Adrenal gland (tissue), 12 donors: ENCODE results near the gene SLC36A3. TPM values are rescaled to one million over a fixed set of nuclear protein-coding genes. Genes with fewer than 3 reads are reported as not detected.

ENCODE experiments used
- DNase-seq, 7 donors: peaks; one replicate each; pipeline ENCODE4 v3.0.0-alpha.2; 2019 to 2020
- H3K27ac ChIP-seq, 5 donors: fragments of 200-600 bp; sonication (generic) in 4 of 5; 1 replicate in 3 of 5; 2 replicates in 2 of 5; pipeline versions ENCODE4 v1.5.1 to v1.8.0; 2016 to 2020; ENCODE audit warnings: mild to moderate bottlenecking in 1 of 5
- H3K27me3 ChIP-seq: fragments of 200-600 bp; 2 replicates; pipeline ENCODE4 v1.8.0; 2021
- H3K36me3 ChIP-seq, 2 donors: fragments of 200-600 bp; replicated peaks in 1 of 2; 1 replicate in 1 of 2; 2 replicates in 1 of 2; pipeline versions ENCODE4 v1.5.1 to v1.8.0; 2018 to 2022
- H3K4me1 ChIP-seq, 2 donors: fragments of 200-600 bp; replicated peaks in 1 of 2; 1 replicate in 1 of 2; 2 replicates in 1 of 2; pipeline versions ENCODE4 v1.5.1 to v1.8.0; 2018 to 2021
- H3K4me3 ChIP-seq, 4 donors: fragments of 200-600 bp; sonication (generic) in 3 of 4; one replicate each; pipeline ENCODE4 v1.5.1; 2016 to 2018
- H3K9me3 ChIP-seq, 3 donors: fragments of 200-600 bp; sonication (generic) in 1 of 3; replicated peaks in 1 of 3; 1 replicate in 2 of 3; 2 replicates in 1 of 3; pipeline versions ENCODE4 v1.5.1 to v1.8.0; 2016 to 2021
- POLR2A ChIP-seq, 2 donors: fragments of 450-650 bp; IDR thresholded peaks; one replicate each; pipeline ENCODE4 v1.6.1; 2017; ENCODE audit warnings: antibody characterized with exemption in 2 of 2, mild to moderate bottlenecking in 2 of 2, moderate library complexity in 1 of 2
- WGBS, 4 donors: extraction: QIAGEN DNeasy Blood & Tissue Kit in 2 of 4; methylation state at CpG; one replicate each; pipeline versions ENCODE4 v1.1.5 to v1.1.7; 2013 to 2017; 5-methylcytosine and 5-hydroxymethylcytosine counted together
- intact Hi-C, 2 donors: fragments of 100-400 bp; cut with DNase I; formaldehyde crosslinking; loops; one replicate each; pipeline versions ENCODE4 v1.14.1 to v1.15.0; 2022 to 2023
- polyA plus RNA-seq, 3 donors: library from polyadenylated mRNA; stranded (reverse); fragments of 200-250 nt in 2 of 3; fragments of 350-450 nt in 1 of 3; fragmentation: Illumina TruSeq in 1 of 3; extraction: RNeasy Lipid Tissue Mini Kit (QIAGEN cat#74804) in 1 of 3; gene quantifications; one replicate each; pipeline ENCODE4 v1.2.3, GENCODE V29; 2013 to 2014
- total RNA-seq, 9 donors: library from RNA; depleted of rRNA in 4 of 9; stranded (reverse); fragments of >200 nt in 4 of 9; fragments of 120-200 nt in 1 of 9; fragmentation: NEBNext Ultra II Directional in 1 of 9; extraction: Animal tissue kit (Norgen Biotek cat#: 25700) in 1 of 9; gene quantifications; one replicate each; pipeline versions ENCODE4 v1.1.0 to v1.2.4, GENCODE V29; 2013 to 2023
- TF ChIP-seq, protein P1 (sequence below), 6 experiments: fragments of 450-650 bp in 4 of 6; fragments of 200-600 bp in 2 of 6; sonication (generic) in 1 of 6; IDR thresholded peaks; 1 replicate in 5 of 6; 2 replicates in 1 of 6; pipeline versions ENCODE4 v1.5.1 to v1.8.0; 2016 to 2021; ENCODE audit warnings: antibody characterized with exemption in 6 of 6, mild to moderate bottlenecking in 2 of 6, moderate library complexity in 1 of 6
- donor health status: healthy with polysubstance abuse.
- donor health status: Bipolar disorder and iron deficiency.
- donor health status: DM: yes; HTN: yes; CAD: no.
- donor health status: DM: no; HTN: no; CAD: no.
- donor health status: DM: no; HTN: no; CAD: no.
- donor health status: DM: yes; HTN: yes; CAD: no.

Gene SLC36A3
- total and polyA plus RNA-seq, 12 donors = not detected

DNA sequence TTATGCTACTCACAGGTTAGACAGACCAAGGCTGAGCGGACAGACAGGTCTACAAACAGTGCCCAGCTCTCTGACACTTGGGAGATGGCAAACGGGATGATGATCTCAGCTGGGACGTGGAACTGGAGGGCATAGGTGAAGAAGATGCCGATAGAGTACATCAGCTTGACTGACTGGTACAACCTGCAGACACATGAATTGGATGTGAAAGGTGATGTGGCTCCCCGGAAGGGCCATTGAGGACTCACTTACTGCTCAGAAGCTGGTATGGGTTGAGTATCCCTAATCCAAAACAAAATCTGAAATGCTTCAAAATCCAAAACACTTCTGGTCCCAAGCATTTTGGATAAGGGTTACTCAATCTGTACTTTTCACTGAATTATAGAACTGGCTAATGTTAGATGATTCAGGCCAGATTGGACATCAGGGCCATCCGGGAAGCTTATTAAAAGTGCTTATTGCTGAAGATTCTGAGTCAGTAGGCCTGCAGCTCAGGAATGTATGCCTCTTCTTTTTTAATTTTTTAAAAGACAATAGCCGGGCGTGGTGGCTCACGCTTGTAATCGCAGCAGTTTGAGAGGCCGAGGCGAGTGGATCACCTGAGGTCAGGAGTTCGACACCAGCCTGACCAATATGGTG lies 22.4 kb downstream of the SLC36A3 start:
- H3K4me3 ChIP-seq = no peak overlapping the region
- intact Hi-C loops = no loop called here
- no peaks in the 10 kb centered on the region for H3K27me3 ChIP-seq
- no peaks in the 10 kb centered on the region for H3K4me1 ChIP-seq
- no peak overlapping the region for H3K27ac ChIP-seq
- TF ChIP-seq, protein P1, sequence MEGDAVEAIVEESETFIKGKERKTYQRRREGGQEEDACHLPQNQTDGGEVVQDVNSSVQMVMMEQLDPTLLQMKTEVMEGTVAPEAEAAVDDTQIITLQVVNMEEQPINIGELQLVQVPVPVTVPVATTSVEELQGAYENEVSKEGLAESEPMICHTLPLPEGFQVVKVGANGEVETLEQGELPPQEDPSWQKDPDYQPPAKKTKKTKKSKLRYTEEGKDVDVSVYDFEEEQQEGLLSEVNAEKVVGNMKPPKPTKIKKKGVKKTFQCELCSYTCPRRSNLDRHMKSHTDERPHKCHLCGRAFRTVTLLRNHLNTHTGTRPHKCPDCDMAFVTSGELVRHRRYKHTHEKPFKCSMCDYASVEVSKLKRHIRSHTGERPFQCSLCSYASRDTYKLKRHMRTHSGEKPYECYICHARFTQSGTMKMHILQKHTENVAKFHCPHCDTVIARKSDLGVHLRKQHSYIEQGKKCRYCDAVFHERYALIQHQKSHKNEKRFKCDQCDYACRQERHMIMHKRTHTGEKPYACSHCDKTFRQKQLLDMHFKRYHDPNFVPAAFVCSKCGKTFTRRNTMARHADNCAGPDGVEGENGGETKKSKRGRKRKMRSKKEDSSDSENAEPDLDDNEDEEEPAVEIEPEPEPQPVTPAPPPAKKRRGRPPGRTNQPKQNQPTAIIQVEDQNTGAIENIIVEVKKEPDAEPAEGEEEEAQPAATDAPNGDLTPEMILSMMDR (IDR thresholded peaks at IDR 0.05) = no peak
- TF ChIP-seq POLR2A (IDR thresholded peaks at IDR 0.05) = no peak
- no peak for DNase-seq
- no peaks in the 10 kb centered on the region for H3K36me3 ChIP-seq
- no peaks in the 10 kb centered on the region for H3K9me3 ChIP-seq
- 89 to 93% (median 92%) methylated on average over 13 of the region's 13 CpGs for WGBS, 4 donors

DNA sequence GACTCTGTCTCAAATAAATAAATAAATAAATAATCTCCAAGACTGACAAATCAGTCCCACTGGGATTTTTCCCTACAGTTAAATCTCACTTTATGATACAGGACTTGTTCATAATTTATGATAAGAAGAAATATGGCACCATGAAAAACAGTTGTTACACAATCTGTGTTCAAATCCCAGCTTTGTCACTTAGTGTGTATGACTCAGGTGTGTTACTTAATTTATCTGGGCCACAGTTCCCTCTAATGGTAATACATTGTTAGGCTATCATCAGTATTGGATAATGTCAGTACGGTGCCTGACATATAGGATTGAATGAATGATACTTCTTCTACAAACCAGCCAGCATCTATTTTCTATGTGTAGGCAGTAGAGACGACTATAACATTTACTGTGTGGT lies 23.1 kb downstream of the SLC36A3 start:
- Histone ChIP-seq H3K36me3 (no peaks in the 10 kb centered on the region), H3K27me3 (no peaks in the 10 kb centered on the region), H3K4me1 (no peaks in the 10 kb centered on the region), H3K9me3 (no peaks in the 10 kb centered on the region), H3K27ac (no peak overlapping the region), H3K4me3 (no peak overlapping the region)
- no peak for DNase-seq
- intact Hi-C loops = no loop called here
- TF ChIP-seq POLR2A (IDR thresholded peaks at IDR 0.05) = no peak
- TF ChIP-seq, protein P1 (IDR thresholded peaks at IDR 0.05) = no peak
- 78 to 94% (median 86%) methylated on average over 2 of the region's 2 CpGs for whole genome bisulfite sequencing, 4 donors

DNA sequence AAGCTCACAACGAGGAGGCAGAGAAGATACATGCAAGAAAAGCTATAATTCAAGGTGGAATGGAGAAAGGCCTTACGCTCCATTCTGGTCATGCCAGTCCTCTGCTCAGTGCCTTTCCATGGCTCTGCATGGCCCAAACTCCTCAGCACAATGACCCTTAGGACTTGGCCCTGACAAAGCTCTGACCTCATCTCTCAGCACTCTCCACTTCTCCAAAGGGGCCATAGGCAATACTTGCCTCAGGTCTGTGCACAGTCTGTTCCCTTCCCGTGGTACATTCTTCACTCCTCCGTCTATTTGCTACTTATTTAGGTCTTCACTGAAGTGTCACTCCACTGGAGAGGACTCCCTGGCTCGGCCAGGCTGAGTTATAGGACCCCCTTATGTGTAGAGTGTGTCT lies 24.7 kb downstream of the SLC36A3 start:
- H3K4me1 ChIP-seq = no peaks in the 10 kb centered on the region
- H3K9me3 ChIP-seq = no peaks in the 10 kb centered on the region
- WGBS, 4 donors = 73 to 77% (median 76%) methylated on average over 5 of the region's 5 CpGs
- H3K27me3 ChIP-seq = no peaks in the 10 kb centered on the region
- no peak for DNase-seq
- intact Hi-C loops = no loop called here
- no peaks in the 10 kb centered on the region for H3K36me3 ChIP-seq
- H3K4me3 ChIP-seq = no peak overlapping the region
- TF ChIP-seq POLR2A (IDR thresholded peaks at IDR 0.05) = no peak
- TF ChIP-seq, protein P1 (IDR thresholded peaks at IDR 0.05) = no peak
- H3K27ac ChIP-seq = no peak overlapping the region

DNA sequence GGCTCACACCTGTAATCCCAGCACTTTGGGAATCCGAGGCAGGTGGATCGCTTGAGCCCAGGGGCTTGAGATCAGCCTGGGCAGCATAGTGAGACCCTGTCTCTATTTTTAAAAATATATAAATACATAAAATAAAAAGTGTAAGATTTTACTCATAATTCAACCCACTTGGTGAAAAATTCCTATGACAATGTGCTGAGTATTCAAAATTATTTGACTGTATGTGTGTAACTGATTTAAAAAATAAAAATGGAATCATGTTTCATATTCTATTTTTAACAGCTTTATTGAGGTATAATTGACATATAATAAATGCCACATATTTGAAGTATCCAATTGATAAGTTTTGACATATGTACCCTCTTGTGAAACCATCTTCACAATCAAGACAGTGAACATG lies 27.8 kb downstream of the SLC36A3 start:
- Histone ChIP-seq H3K4me1 (no peaks in the 10 kb centered on the region), H3K36me3 (no peaks in the 10 kb centered on the region), H3K9me3 (no peaks in the 10 kb centered on the region), H3K4me3 (no peak overlapping the region), H3K27ac (no peak overlapping the region), H3K27me3 (no peaks in the 10 kb centered on the region)
- 91 to 94% (median 92%) methylated on average over 2 of the region's 2 CpGs for WGBS, 4 donors
- intact Hi-C loops = no loop called here
- TF ChIP-seq, protein P1 (IDR thresholded peaks at IDR 0.05) = no peak
- no peak for TF ChIP-seq POLR2A (IDR thresholded peaks at IDR 0.05)
- no peak for DNase-seq
